ENCODE measurements around the gene C1QBP.
A peak's percentile ranks its signal among the peaks of the same experiment; 100 is the strongest.
"Not testable (repeated sequence)": the region's sequence is repeated elsewhere in the genome, so short reads cannot be mapped to it uniquely, and the experiment has no call there.

The C1QBP gene

GRCh38 chr17:5431949-5432556, 6.9 kb downstream of the C1QBP start:
- no peak for DNase-seq (ENCODE audit: low read depth)

- not testable (repeated sequence) for DNase-seq (ENCODE audit: low read depth)
Observed at GRCh38 chr17:5431234-5431633, 7.7 kb downstream of the C1QBP start.

- no peak for DNase-seq (ENCODE audit: low read depth)
Observed at GRCh38 chr17:5430413-5430999, 8.4 kb downstream of the C1QBP start.

GRCh38 chr17:5429191-5429887, 9.6 kb downstream of the C1QBP start:
- DNase-seq (ENCODE audit: low read depth) = no peak

GRCh38 chr17:5425826-5426225, 13.1 kb downstream of the C1QBP start:
- no peak for DNase-seq (ENCODE audit: low read depth)

- DNase-seq (ENCODE audit: low read depth) = no peak
Observed at GRCh38 chr17:5424909-5425308, 14.0 kb downstream of the C1QBP start.

GRCh38 chr17:5422505-5422904, 16.4 kb downstream of the C1QBP start:
- no peak for DNase-seq (ENCODE audit: low read depth)

GRCh38 chr17:5419959-5420653, 18.8 kb downstream of the C1QBP start, which contains the start of gene RPAIN:
TSS of gene RPAIN (plus strand) at chr17:5420182. CDS start at chr17:5420211, 29 bp downstream.
- DNase-seq (ENCODE audit: low read depth) = peak; percentile 80

GRCh38 chr17:5419356-5419958, 19.5 kb downstream of the C1QBP start, which contains the start of gene NUP88:
TSS of gene NUP88 (minus strand) at chr17:5419662. CDS start at chr17:5419650, 12 bp downstream.
- DNase-seq (ENCODE audit: low read depth) = peak; percentile 96

GRCh38 chr17:5418858-5419355, 20.0 kb downstream of the C1QBP start:
- peak; percentile 36 for DNase-seq (ENCODE audit: low read depth)

- DNase-seq (ENCODE audit: low read depth) = no peak
Observed at GRCh38 chr17:5416901-5417300, 22.1 kb downstream of the C1QBP start.

- DNase-seq (ENCODE audit: low read depth) = no peak
Observed at GRCh38 chr17:5413682-5414081, 25.3 kb downstream of the C1QBP start.

- DNase-seq (ENCODE audit: low read depth) = no peak
Observed at GRCh38 chr17:5410594-5411272, 28.2 kb downstream of the C1QBP start.

GRCh38 chr17:5408186-5408585, 30.8 kb downstream of the C1QBP start:
- no peak for DNase-seq (ENCODE audit: low read depth)

- DNase-seq (ENCODE audit: low read depth) = no peak
Observed at GRCh38 chr17:5405400-5405799, 33.6 kb downstream of the C1QBP start.

- DNase-seq (ENCODE audit: low read depth) = no peak
Observed at GRCh38 chr17:5399767-5400166, 39.2 kb downstream of the C1QBP start.

- no peak for DNase-seq (ENCODE audit: low read depth)
Observed at GRCh38 chr17:5396612-5397011, 42.3 kb downstream of the C1QBP start.

- DNase-seq (ENCODE audit: low read depth) = no peak
Observed at GRCh38 chr17:5391678-5392077, 47.3 kb downstream of the C1QBP start.
